Cardiac muscle cell (in vitro differentiated cells and primary cell): ENCODE measurements around the gene CYTIP. TPM values are rescaled to one million over a fixed set of nuclear protein-coding genes. Genes with fewer than 3 reads are reported as not detected.

ENCODE experiments used
- DNase-seq, 2 donors: peaks; one replicate each; pipeline versions ENCODE4 v3.0.0 to v3.0.0-alpha.2; 2010 to 2017; ENCODE audit warnings: low read depth in 1 of 2, low spot score in 1 of 2
- H3K27ac ChIP-seq: fragments of 200-600 bp; sonication (generic); 2 replicates; pipeline ENCODE4 v1.5.1; 2016
- H3K27me3 ChIP-seq: fragments of 200-600 bp; sonication (generic); 2 replicates; pipeline ENCODE4 v1.6.0; 2016; ENCODE audit warnings: control low read depth
- H3K36me3 ChIP-seq: fragments of 200-600 bp; sonication (generic); 2 replicates; pipeline ENCODE4 v1.5.1; 2016; ENCODE audit warnings: control low read depth
- H3K4me1 ChIP-seq: fragments of 200-600 bp; sonication (generic); 2 replicates; pipeline ENCODE4 v1.8.1; 2017; ENCODE audit warnings: low read depth, mild to moderate bottlenecking, mixed run types
- H3K4me3 ChIP-seq: fragments of 200-600 bp; sonication (generic); 2 replicates; pipeline ENCODE4 v1.5.1; 2016; ENCODE audit warnings: mild to moderate bottlenecking
- H3K9me3 ChIP-seq: fragments of 200-600 bp; sonication (generic); 2 replicates; pipeline ENCODE4 v1.5.1; 2017; ENCODE audit warnings: low read depth, mild to moderate bottlenecking, control low read depth
- CTCF ChIP-seq: IDR thresholded peaks from 2 replicates; pipeline ENCODE4 v1.5.1; 2012; ENCODE audit warnings: low read depth, mild to moderate bottlenecking, low read length
- polyA plus RNA-seq: library from polyadenylated mRNA; unstranded; fragments of >200 nt; fragmentation: Nextera tagmentation; extraction: Ambion mirVana; gene quantifications from 2 replicates; pipeline ENCODE4 v1.2.1, GENCODE V29; 2016
- total RNA-seq: library from RNA; depleted of rRNA; stranded (reverse); fragments of >200 nt; gene quantifications from 2 replicates; pipeline ENCODE4 v1.2.3, GENCODE V29; 2016

The CYTIP gene
- total RNA-seq (not detected in 2 replicates), polyA plus RNA-seq (0.15 TPM in 1 of 2 replicates, not detected in the other)

GRCh38 chr2:157443795-157444640, at the start of gene CYTIP:
Gene CYTIP, minus strand, starts transcription at chr2:157444089. Its CDS starts 69 bp downstream, at chr2:157444020.
- Histone ChIP-seq H3K27me3 (no peaks in the 10 kb centered on the region), H3K4me3 (no peak within 1 kb of the TSS), H3K9me3 (no peaks in the 10 kb centered on the region), H3K4me1 (no peaks in the 10 kb centered on the region), H3K27ac (no peak within 1 kb of the TSS), H3K36me3 (no peaks in the 10 kb centered on the region)
- peak in 1 of 2 donors; percentile 17 for DNase-seq
- TF ChIP-seq CTCF = no peak

GRCh38 chr2:157492189-157492773, 48.4 kb upstream of the CYTIP start:
- H3K27ac ChIP-seq = no peak overlapping the region
- H3K4me1 ChIP-seq = no peaks in the 10 kb centered on the region
- no peaks in the 10 kb centered on the region for H3K36me3 ChIP-seq
- H3K9me3 ChIP-seq = no peaks in the 10 kb centered on the region
- no peak overlapping the region for H3K4me3 ChIP-seq
- DNase-seq = peak; percentile 73 to 78
- H3K27me3 ChIP-seq = no peaks in the 10 kb centered on the region
- peak; percentile 85 for TF ChIP-seq CTCF

GRCh38 chr2:157489983-157490382, 46.1 kb upstream of the CYTIP start:
- DNase-seq = no peak
- no peak for TF ChIP-seq CTCF

GRCh38 chr2:157488877-157489276, 45.0 kb upstream of the CYTIP start:
- no peaks in the 10 kb centered on the region for H3K27me3 ChIP-seq
- no peaks in the 10 kb centered on the region for H3K4me1 ChIP-seq
- no peak overlapping the region for H3K4me3 ChIP-seq
- no peak for TF ChIP-seq CTCF
- no peaks in the 10 kb centered on the region for H3K9me3 ChIP-seq
- H3K27ac ChIP-seq = no peak overlapping the region
- no peaks in the 10 kb centered on the region for H3K36me3 ChIP-seq
- DNase-seq = no peak

More at GRCh38 chr2:157489983-157490382, 46.1 kb upstream of the CYTIP start:
- Histone ChIP-seq H3K4me3 (no peak overlapping the region), H3K27me3 (no peaks in the 10 kb centered on the region), H3K27ac (no peak overlapping the region), H3K4me1 (no peaks in the 10 kb centered on the region), H3K9me3 (no peaks in the 10 kb centered on the region), H3K36me3 (no peaks in the 10 kb centered on the region)

- no peak overlapping the region for H3K4me3 ChIP-seq
- H3K9me3 ChIP-seq = no peaks in the 10 kb centered on the region
- H3K27me3 ChIP-seq = no peaks in the 10 kb centered on the region
- H3K36me3 ChIP-seq = no peaks in the 10 kb centered on the region
- DNase-seq = no peak
- no peak overlapping the region for H3K27ac ChIP-seq
- no peaks in the 10 kb centered on the region for H3K4me1 ChIP-seq
- TF ChIP-seq CTCF = no peak
These were observed 43.9 kb upstream of the CYTIP start for GRCh38 chr2:157487747-157488146.
